ENCODE data around the gene COPZ2.

COPZ2 gene

DNA sequence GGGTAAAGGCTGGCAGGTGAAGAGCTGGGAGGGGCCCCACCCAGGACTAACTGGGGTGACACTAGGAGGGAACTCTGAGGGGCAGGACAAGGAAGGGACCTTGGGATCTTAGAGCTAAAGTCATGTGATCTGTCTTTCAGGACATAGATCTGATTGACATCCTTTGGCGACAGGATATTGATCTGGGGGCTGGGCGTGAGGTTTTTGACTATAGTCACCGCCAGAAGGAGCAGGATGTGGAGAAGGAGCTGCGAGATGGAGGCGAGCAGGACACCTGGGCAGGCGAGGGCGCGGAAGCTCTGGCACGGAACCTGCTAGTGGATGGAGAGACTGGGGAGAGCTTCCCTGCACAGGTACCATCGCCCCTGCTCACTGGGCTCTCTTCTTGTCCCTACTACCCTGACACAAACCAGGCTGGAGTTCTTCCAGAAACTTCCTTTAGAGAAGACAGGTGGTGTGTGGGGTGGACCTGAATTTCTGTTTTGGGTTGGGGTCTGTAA, 18.7 kb upstream of the COPZ2 start:
- no peak overlapping the region; the same call in 1 of the 2 replicates for H3K4me3 ChIP-seq (ENCODE audit: low read depth, low read length)
- TF ChIP-seq, protein P1, sequence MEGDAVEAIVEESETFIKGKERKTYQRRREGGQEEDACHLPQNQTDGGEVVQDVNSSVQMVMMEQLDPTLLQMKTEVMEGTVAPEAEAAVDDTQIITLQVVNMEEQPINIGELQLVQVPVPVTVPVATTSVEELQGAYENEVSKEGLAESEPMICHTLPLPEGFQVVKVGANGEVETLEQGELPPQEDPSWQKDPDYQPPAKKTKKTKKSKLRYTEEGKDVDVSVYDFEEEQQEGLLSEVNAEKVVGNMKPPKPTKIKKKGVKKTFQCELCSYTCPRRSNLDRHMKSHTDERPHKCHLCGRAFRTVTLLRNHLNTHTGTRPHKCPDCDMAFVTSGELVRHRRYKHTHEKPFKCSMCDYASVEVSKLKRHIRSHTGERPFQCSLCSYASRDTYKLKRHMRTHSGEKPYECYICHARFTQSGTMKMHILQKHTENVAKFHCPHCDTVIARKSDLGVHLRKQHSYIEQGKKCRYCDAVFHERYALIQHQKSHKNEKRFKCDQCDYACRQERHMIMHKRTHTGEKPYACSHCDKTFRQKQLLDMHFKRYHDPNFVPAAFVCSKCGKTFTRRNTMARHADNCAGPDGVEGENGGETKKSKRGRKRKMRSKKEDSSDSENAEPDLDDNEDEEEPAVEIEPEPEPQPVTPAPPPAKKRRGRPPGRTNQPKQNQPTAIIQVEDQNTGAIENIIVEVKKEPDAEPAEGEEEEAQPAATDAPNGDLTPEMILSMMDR (IDR thresholded peaks at IDR 0.05; ENCODE audit: low read depth, low read length, missing control alignments), result no peak
- no peak for DNase-seq (ENCODE audit: low read depth)

DNA sequence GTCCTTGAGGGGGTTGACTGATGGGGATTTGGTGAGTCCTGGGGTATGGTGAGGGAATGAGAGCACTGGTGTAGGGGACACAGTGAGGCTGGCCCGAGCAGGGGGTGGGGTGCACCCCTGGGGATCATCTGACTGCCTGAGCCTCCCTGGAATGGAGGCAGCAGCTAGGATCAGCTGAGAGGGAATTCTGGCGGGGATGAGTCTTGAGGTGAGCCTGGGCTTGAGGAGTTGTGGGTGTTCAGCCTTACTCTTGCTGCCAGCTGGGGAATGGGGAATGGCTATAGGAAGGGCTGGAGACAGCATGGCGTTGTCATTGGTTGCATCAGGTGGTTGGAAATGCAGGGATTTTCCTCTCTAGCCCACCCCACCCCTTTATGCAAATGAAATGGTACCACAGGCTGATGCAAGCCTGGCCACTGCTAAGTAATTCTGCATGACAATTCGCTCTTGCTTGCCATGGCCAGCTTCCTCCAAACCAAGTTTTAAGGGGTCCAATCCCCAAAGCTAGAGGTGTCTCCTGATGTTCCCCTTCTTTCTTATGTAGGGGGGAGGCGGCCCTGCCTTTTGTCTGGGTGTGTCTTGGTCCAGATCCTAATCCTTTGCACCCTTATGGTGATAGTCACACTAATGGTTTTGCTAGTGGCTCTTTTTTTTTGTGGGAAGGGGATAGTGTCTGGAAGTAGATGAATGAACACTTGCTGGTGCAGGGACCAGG, 18.1 kb upstream of the COPZ2 start:
- peak overlapping the region; percentile 10; the same call in 1 of the 2 replicates for H3K4me3 ChIP-seq (ENCODE audit: low read depth, low read length)
- peak; percentile 57 for DNase-seq (ENCODE audit: low read depth)
- TF ChIP-seq, protein P1 (IDR thresholded peaks at IDR 0.05; ENCODE audit: low read depth, low read length, missing control alignments), result no peak

DNA sequence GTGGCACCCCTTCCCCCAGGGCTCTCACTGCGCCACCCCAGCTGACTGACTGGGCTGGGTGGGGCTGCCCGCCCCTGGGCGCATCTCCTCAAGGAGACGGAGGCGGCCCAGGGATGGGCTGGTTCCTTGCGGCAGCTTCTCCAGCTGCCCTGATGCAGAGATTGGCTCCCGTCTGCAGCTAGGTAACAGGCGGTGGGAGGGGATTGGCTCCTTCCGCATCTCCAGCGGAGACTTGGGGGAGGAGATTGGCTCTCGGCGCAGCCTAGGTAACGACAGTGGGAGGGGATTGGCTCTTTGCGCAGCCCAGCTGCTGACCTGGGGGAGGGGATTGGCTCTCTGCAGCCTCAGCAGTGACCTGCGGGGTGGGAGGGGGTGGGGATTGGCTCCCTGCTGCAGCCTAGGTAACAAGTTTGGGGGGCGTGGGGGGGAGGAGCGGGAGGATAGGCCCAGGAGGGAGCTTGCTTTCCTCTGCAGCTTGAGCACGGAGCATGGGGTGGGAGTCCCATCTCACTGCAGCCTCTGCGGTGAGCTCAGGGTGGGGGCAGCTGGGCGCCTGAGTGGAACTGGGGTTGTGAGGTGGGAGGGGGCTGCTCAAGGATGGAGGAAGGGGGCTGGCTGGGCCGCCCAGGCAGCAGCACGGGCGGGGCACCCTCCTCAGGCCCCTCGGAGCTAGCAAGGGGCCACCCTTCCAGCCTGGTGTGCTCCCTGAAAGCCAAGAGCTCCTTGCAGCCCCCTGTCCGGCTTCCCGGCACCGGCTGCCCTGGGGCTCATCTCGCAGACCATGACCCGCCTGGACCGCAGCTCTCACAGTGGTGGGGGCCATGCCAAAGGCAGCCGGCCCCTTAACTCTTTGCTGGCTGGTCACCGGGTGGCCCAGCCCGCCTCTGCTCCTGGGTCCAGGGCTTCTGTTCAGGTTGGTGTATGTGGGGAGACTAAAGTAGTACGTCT, 16.9 kb upstream of the COPZ2 start:
- TF ChIP-seq, protein P1 (IDR thresholded peaks at IDR 0.05; ENCODE audit: low read depth, low read length, missing control alignments), result no peak
- DNase-seq (ENCODE audit: low read depth), result no peak
- H3K4me3 ChIP-seq (ENCODE audit: low read depth, low read length), result no peak overlapping the region

DNA sequence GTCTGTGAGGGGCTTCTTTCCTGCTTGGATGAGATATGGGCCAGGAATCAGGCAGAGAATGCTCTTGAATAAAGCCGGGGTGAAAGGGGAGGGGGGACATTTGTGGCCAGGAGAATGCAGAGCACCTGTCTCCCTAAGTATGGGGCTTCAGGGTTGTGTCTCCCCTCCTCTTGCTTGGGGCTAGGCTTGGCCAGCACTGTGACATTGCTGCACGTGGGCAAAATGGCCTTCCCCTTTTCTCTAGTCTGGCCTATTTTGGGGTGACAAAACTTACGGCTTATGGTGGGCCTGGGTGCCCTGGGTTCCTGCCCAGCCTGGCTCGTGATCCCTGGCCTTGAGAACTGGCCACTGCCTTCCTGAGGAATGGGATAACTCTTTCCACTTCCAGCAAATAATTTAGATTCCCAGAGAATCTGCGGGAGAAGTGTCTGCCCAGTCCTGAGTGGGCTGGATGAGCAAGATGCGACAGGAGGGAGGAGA, 16.2 kb upstream of the COPZ2 start:
- no peak overlapping the region for H3K4me3 ChIP-seq (ENCODE audit: low read depth, low read length)
- no peak for DNase-seq (ENCODE audit: low read depth)
- TF ChIP-seq, protein P1 (IDR thresholded peaks at IDR 0.05; ENCODE audit: low read depth, low read length, missing control alignments), result no peak

DNA sequence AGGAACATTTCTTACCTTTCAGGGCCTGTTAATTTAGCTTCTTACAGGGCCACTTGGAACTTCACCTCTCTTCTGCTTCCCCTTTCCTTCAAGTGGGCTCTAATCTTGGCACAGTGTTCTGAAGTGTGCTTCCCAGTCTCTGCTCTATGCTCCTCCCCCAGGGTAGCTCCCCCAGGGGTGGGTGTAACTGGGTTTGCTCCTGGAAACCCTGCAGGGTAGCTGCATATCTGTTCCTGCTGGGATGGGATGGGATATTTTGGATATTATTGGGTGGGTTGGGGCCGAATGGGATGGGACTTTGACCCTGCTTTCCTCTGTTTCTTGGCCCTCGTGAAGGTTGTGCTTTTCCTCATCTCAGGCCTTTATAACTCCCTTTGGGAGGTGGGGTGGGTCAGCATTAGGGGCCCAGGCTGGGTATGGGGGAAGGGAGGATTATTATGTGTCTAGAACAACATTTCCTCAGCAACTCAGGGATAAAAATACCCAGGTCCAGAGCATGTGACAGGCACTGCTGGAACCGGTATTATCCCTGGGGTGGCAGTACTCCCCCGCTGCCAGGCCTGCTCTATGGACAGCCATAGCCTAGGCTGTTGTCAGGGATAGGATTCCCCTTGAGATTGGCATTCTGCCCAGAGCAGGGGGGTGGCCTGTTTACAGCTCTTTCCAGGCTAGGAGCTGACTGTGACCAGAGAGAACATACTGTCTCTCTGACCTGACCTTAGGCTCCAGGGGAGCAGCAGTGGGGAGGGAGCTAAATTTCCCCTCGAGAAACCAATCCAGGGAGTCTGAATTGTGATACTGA, 15.6 kb upstream of the COPZ2 start:
- TF ChIP-seq, protein P1 (IDR thresholded peaks at IDR 0.05; ENCODE audit: low read depth, low read length, missing control alignments), result no peak
- peak overlapping the region; percentile 15; the same call in 1 of the 2 replicates for H3K4me3 ChIP-seq (ENCODE audit: low read depth, low read length)
- no peak for DNase-seq (ENCODE audit: low read depth)
